Stimulated activated CD8-positive, alpha-beta memory T cell treated with anti-CD3 and anti-CD28 coated beads, Interleukin-15, amount 100 ng/mL, for 1 hour (primary cell): ENCODE measurements around the gene FBXO31.
"Not testable (repeated sequence)": the region's sequence is repeated elsewhere in the genome, so short reads cannot be mapped to it uniquely, and the experiment has no call there.

Source experiments
- DNase-seq: peaks from one replicate; pipeline ENCODE4 v3.0.0-alpha.2; 2020; ENCODE audit warnings: low read depth

Gene FBXO31

DNA sequence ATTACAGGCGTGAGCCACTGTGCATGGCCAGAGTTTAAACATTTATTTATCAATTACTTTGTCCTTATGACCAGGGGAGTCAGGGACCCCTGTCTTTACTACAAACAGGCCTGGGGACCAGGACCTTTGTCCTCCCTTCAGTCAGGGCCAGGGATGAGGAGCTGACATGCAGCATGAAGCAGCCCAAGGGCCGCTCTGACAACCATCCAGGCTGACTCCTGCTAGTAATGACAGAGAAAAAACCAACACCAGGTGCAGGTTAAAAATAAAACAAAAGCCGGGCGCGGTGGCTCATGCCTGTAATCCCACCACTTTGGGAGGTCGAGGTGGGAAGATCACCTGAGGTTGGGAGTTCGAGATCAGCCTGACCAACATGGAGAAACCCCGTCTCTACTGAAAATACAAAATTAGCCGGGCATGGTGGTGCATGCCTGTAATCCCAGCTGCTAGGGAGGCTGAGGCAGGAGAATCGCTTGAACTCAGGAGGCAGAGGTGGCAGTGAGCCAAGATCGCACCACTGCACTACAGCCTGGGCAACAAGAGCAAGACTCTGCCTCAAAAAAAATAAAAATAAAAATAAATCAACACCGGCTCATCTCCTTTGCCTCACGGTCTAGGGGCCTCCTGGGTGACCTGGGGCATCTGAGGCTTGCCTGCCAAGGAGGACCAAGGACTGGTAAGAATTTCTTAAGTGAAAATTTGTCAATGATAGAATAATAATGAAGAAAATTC lies 20.6 kb downstream of the FBXO31 start:
- not testable (repeated sequence) for DNase-seq

DNA sequence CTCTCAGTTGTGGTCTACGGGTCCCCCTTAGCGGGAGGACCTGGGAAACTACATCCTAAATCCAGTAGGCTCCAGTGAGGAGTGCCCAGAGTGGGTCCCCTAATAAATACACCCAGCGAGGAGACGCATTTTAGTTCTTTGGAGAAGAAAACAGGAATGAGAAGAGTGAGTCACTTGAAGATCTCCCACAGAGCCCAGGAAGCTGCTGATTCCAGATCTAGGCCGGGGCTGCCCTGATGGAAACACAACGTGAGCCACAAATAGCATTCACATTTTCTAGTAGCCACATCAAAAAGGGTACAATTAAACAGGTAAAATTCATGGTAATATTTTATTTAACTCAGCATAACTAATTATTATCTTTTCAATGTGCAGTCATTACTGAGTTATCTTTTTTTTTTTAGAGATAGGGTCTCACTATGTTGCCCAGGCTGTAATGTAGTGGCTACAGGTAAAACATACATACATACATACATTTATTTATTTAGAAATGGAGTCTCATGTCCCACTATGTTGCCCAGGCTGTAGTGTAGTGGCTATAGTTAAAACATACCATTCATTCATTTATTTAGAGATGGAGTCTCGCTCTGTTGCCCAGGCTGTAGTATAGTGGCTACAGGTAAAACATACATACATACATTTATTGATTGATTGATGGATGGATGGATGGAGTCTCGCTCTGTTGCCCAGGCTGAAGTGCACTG lies 21.5 kb downstream of the FBXO31 start:
- DNase-seq = no peak

DNA sequence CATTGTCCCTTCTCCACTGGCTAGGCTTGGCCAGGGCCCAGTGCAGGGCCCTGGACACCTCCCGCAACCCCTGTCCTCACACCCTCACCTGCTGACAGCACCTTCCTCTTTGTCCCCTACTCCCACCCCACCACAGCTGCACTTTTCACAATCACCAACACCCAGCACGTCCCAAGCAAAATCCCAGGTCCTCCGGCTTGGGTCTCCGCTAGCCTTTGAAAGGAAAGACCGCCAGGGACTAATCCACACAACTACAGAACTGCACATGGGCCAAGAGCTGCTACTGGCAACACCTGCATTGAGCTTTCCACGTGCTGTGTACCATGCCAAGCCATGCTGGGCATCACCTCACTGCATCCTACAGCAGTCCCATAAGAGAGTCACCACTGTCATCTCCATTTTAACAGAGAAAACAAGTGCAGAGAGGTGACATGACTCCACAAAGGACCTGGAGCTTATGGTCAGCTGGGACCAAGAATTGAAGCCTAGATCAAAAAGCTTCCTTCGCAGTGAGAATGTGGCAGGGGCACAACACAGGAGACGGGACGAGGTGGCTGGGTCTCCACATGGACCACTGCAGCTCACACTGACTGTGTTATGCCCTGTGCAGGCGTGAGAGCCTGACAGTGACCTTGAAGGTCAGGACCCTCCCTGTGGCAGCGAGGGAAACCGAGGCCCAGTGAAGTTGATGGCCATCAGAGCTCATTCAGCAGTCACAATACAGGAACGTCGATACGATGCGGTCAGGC lies 22.5 kb downstream of the FBXO31 start:
- DNase-seq = no peak

DNA sequence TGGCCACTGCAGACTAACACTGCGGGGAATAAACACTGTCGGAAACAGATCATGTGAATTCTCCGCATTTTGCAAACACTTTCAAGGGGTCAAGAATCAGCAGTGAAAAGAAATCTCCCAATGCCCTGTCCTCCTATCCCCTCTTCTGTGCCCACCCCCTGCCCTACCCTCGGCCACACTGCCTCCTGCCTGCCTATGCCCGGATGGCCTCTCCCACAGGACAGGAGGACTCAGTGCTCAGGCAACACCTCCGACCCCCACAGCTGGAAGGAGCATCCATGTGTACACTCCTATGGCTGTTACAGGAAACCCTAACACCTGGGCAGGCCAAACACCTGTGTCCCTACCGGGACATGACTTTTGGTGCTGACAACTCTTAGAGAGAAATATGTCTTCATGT lies 24.5 kb downstream of the FBXO31 start:
- no peak for DNase-seq

DNA sequence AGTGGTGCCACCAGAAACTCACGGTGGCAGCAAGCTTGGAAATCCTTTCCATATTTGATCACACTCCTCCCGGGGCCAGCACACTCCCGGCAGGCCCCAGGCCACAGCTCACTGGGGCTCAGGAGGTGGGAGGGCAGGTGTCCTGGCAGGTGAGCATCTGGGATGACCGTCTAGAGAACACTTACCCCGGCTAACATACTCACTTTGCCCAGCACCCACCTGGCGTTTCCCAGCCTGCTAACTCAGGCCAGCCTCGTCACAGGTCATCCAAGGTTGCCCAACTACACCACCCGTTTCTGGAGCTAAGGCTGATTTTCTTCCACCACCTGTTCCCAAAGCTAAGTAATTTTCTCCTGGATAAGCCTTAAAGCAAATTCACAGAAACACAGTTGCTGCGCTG lies 24.9 kb downstream of the FBXO31 start:
- no peak for DNase-seq

DNA sequence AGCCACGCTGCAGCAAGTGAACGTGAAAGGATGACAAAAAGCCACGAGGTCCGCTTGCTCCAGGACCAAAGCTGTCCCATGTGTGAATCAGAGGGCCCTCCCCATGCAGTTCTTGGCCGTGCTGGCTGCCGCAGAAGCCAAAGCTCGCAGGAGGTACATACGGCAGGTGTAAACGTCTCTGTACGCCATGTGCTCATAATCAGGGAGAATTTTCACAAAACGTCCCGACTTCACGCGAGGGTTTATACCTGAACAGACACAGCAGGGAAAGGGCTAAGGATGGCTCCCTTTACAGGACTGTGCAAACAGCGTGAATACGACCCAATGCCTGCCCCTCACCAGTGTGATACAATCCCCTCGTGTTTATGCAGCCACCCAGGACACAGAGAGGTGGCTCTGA lies 25.3 kb downstream of the FBXO31 start:
- DNase-seq = no peak

DNA sequence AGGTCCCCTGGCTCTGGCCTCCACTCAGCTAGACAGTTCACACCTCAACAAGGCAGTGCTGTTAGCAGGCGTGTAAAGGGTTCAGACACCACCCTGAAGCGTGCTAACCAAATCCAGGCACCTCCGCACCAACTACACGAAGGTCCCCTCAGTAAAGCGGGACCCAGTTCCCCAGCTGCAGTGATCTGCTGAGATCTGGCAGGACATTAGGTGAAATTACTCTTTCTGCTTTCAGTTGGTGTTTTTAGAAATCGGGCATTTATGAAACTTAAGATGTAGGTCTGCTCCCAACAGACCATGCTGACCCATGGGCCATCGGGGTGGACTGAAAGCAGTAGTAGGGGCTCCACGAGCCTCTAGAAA lies 27.1 kb downstream of the FBXO31 start:
- no peak for DNase-seq

DNA sequence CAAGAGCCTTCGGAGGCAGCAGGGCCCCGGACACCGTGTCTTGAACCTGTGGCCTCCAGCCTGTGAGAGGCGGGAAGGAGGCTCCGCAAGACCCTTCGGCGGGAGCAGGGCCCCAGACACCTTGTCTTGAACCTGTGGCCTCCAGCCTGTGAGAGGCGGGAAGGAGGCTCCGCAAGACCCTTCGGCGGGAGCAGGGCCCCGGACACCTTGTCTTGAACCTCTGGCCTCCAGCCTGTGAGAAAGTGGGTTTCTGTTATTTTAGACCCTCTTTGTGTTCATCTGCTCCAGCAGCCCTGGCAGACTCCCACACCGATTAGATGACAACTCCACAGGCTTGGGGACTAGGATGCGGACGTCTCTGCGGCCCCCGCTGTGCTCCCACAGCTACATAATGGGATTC lies 30.0 kb downstream of the FBXO31 start:
- DNase-seq = no peak

DNA sequence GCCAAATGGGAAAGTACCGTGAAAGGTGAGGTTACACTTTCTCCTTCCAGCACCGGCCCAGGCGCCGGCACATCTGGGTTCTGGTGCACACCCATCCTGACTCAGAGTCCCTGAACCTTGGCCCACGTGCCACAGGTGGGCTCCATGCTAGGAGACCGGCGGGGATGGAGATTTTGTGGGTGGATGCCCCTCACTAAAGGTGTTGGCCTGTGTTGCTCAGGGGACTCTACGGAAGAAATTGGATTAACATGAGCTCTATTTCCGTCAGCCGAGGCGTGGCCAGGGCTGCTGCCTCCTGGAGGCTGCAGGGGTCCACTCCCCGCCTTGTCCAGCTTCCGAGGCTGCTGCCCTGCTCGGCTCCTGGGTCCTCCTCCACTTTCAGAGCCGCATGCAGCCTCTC lies 30.8 kb downstream of the FBXO31 start:
- no peak for DNase-seq

DNA sequence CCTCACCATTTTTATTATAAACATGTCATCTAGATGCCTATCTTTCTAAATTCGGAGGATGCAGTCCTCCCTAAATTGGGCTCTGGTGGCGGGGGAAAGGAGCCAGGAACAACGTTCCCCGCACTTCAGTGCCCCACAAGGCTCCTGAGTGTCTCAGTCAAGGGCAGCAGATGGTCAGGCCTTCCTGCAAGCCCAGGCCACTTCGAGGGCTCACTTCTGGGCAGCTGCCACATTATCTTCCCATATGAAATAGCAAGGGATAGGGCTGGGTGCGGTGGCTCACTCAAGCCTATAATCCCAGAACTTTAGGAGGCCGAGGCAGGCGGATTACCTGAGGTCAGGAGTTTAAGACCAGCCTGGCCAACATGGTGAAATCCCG lies 32.3 kb downstream of the FBXO31 start:
- DNase-seq = no peak

DNA sequence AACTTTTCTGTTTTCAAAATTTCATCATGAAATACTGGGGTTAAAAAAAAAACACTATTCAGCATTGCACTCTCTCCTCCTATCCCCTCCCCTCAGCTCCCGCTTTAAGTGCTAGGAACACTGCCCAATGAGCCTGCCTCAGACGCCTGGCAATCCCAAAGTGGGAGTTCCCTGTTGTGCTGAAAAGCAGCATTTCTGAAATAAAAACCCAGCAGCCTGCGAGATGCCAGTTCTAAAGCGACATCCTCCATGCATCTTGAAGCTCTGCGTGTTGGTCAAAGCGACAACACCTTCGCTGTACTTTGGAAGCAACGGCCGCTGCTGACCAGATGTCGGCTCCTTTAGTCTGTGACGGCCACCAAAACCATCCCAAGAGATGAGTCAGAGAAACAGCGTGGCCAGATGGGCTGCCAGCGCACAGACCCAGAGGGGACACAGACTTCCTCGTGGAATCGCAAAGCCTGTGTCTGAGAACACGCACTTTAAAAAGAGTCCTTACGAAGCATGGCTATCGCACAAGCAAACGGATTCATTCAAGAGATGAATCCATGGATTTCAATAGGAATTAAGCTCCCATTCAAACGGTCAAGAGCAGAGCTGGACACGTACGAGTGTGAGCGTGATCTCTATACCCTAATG lies 32.8 kb downstream of the FBXO31 start:
- no peak for DNase-seq

DNA sequence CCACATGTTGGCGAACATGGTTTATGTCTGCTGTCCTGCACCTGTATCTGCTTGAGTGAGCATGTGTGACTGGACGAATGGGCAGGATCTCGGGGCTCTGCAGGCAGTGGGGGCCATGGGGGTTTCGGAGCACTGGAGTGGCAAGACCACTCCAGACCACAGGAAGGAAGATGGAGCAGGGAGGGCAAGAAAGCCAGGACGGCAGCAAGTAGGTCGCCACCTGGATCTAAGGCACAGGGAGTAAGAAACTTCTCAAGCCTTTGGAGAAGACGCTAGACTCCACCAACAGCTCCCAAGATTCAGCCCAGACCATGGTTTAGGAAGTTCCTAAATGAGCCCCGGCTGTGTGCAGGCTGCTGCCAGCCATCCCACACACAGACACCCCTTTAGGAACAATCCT lies 33.5 kb downstream of the FBXO31 start:
- DNase-seq = no peak

DNA sequence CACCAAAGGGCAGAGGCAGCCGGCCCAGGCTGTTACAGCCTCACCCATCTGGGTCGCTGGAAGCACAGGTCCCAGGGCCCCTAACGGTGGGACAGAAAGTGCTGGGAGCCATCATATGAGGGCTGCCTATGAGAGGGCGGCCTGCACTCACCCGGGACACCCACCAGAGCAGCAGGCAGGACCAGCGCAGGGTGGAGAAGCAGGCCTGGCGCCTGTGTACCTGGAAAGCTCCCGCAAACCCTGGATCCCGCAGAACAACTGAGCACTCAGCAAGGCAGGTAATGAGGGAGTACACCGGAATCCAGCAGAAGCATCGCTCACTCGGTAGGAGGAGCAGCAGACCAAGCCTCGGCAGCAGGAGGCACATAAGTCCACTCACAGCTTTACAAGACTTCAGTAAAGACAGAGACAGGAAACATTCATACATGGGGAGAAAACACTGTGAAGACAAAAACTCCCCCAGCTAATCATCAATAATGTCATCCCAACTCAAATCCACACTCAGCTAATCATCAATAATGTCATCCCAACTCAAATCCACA lies 34.9 kb downstream of the FBXO31 start:
- no peak for DNase-seq

DNA sequence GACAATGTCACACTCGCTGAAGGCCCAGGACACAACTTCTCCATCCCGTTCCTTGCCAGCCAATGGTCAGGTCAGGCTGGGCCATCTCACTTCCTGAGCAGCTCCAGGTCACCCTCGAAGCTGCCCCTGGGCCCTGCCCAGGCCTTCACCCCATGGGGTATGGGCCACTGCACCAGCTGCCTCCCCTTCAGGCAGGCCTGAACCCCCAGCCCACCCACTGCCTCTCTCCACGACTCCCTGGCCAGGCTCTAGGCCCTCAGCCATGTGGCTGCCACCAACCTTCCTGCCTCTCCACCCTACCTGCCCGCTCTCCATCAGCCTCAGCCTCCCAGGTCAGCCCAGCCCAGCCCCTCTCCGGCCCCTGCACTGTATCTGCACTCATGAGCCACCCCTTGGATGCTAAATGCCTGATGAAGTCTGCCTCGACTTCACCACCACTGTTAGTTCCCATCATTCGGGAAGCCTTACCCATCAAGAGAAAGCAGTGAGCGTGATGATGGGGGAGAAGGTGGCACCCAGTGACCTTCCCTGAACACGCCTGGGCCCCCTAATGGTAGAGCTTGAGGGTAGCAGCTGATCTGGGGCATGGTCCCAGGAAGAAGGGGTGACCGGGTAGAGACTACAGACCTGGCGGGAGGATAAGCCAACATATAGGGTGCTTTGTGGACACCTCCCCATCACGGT lies 35.5 kb downstream of the FBXO31 start:
- DNase-seq = no peak

DNA sequence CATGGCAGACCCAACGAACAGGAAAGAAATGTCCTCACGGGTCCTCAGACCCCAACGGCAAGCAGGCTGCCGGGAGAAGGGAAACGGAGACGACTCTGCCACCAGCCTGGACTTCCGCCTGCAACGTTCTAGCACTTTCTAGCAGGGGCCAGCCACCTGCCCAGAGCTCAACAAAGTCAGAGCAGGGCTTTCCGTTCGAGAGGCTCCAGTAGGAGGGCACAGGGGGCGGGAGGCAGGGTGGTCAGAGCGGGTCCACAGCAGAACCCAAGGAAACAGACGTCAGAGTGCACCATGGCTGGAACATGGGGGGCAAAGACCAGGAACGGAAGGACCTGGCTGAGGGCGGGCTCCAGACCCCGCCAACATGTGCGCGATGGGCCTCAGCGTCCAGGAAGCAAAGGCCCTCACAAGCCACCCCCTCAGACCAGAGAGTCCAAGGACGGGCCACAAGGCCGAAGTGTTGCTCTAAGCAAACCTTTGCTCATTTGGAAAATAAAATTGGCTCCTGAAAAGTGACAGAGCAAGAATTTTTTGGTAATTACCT lies 37.0 kb downstream of the FBXO31 start:
- no peak for DNase-seq

DNA sequence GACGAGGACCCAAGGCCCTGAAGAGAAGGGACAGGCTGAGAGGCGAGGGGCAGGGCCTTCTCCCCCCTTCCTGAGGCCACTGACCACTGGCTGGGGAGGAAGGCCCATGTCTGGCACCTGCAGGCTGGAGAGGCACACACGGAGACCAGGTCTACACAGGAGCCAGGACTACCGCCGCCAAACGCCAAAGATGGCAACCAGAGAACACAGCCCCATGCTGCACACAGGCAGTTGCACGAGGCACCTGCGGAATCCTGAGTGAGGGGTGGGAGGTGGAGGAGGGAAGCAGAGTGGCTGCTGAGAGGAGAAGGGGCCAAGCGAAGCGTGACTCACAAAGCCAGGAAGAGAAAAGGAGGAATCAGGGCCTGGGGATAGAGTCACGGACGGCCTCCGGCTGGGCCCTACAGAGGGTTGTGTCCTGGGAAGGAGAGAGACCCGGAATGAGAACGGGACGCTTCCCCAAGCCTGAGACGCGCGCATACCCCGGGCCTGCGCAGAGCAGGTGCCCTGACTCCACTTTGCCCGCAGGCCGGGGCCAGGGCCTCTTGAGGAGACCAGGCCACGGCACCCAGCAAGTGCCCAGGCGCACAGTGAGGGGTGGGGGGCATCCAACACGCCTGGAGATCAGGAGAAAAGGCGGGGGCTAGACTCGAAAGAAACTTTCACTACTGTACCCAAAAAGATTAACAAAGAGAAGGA lies 37.7 kb downstream of the FBXO31 start:
- DNase-seq = no peak

DNA sequence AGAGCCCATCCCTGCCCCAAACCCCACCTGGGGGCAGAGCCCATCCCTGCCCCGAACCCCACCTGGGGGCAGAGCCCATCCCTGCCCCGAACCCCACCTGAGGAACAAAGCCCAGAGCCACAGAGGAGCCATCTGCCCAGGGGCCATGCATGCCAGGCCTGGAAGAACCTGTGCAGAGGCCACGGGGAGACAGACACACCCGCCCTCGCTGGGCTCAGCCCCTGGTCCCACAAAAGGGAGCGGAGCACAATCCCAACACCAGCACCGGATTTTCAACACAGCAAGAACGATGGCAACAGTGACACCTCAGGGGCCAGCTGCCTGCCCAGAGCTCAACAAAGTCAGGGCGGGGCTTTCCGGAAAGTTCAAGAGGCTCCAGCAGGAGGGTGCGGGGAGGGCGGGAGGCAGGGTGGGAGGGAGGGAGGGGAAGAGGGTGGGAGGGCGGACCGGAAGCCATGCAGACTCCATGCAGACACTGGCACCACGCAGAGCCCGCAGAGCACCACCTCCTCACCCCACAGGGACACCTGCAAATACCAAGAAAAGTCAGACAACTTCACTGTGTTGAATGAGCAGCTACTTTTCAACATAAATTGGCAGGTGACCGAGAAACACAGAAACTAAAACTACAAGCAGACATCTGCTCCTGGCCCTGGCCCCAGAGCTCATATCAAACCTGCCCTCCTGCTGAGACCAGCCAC lies 38.5 kb downstream of the FBXO31 start:
- peak; percentile 4 for DNase-seq

DNA sequence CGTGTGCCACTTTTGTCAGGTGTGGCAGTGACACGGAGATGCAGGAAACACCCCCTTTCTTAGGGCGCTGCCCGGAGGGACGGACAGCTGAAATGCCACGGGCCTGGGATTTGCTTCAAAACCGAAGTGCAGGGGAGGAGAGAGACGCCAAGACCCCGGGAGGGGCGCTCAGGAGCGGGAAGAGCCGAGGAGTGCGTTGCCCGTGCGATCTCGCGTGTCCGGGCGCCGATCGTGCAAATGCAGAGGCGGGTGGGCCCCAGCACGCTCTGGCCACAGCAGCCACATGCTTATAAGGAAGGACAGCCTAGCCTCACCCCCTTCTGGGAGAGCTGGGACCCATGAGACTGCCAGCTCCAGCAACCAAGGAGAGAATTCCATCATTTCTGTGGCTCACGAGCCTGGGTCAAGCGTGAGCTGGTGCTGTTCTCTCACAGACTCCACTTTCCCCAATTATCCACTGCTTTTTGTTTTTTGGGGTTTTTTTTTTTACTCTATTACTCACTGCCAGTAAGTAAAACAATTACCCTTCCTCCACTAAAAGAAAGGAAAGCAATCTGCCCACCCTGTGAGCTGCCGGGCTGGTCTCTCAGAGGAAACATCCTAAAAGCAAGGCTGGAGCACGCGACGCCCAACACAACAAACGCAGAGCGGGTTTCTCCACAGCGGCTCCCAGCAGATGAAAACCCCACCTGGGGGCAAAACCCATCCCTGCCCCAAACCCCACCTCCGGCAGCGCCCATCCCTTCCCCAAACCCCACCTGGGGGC lies 39.2 kb downstream of the FBXO31 start:
- no peak for DNase-seq

DNA sequence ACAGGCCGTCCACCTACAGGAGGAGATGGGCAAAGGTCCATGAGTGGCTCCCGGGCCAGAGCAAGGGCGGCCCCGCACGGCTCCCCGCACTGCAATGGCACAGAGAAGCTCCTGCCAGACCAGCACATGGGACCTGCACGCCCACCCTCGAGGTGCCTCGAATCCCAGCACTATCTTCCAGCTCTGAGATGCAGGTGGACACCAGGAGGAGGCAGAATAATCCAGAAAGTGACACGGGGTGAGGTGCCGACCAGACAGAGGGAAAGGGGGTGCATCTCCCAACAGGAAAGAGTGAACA lies 39.9 kb downstream of the FBXO31 start:
- DNase-seq = no peak
